Measurements from ENCODE around the gene RBFOX2.

RBFOX2 gene

DNA sequence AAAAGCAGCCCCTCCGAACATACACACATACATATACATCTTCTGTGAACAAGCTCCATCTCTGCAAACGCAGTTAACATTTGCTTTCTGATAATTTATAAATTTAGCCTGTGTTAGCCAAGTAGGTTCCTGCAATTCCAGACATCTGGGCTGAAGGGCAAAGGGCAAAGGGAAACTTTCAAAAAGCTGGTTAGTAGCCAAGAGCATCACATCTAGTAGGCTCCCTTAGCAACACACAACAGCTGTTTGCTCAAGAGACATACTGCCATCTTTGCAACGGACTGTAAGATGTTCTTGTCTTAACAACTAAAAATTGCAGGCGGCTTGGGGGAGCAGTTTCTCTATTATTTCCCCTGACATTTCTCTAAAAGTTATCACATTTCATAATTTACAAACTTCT is 134.9 kb downstream of the RBFOX2 start:
- DNase-seq = no peak

DNA sequence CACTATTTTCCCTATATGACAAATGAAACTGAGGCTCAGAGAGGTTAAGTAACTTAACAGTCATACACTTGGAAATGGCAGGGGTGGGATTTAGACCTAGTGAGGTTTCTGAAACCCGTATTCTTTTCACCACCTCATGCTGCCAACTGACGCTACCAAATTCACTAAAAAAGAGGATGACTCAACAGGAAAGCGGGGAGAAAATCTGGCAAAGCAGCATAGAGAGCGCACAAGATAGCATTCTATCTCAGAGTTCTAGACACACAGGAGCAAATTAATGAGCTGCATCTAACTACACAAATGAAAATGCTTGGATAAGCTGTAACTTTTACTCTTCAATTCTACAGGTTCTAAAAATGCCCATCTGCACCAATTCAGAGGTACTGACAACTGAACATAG is 136.4 kb downstream of the RBFOX2 start:
- no peak for DNase-seq

DNA sequence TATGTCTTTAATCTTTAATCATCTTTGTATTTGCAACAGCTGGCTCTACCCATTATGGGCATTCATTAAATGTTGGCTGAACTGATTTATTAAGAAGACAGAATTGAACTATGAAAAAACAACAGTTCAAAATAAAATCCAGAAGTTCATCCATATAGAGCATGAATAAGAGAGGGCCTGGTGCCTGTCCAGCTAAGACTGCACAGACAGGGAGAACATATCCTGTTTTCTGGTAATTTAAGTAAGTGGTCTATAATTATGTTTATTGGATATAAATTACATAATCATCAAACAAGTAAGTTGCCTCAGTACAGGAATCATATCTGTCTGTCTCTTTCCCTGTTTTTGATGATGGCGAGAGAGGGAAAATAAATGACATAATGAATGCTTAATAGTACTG is 137.2 kb downstream of the RBFOX2 start:
- no peak for DNase-seq

DNA sequence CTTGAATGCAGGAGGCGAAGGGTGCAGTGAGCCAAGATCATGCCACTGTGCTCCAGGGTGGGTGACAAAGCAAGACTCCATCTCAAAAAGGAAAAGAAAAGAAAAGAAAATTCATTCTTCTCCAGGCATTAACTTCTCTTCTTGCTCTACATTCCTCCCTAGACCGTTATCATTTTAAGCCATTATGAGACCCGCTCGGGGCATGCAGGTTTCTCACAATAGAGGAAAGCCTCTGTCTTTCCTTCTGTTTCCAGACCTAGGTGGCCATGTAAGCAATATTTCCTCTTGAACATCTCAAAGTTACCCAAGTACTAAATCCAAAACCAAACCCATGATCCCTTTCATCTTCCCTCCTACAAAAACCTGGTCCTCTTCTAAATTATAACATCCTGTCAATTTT is 139.6 kb downstream of the RBFOX2 start:
- DNase-seq = no peak

DNA sequence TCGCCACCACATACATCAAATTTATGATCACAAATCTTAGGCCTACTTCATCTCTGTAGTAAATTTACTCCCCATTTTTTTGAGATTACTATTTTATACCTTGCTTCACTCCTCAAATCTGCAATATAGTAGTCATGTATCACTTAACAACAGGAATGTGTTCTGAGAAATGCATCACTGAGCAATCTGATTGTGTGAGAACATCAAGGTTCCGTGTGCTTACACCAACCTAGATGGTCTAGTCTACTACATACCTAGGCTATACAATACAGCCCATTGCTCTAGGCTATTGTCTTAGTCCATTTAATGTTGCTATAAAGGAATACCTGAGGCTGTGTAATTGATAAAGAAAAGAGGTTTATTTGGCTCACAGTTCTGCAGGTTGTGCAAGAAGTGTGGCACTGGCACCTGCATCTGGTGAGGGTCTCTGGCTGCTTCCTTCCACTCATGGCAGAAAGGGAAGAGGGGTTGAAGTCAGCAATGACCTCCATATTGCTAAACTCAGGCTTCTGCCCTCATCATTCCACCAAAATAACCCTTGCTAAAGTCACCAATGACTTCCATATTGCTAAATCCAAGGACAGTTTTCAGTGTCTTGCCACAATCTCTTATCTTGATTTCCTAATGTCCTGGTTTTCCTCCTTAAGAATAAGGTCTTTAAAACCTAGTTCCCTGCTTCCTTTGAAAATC is 140.3 kb downstream of the RBFOX2 start:
- DNase-seq = no peak

DNA sequence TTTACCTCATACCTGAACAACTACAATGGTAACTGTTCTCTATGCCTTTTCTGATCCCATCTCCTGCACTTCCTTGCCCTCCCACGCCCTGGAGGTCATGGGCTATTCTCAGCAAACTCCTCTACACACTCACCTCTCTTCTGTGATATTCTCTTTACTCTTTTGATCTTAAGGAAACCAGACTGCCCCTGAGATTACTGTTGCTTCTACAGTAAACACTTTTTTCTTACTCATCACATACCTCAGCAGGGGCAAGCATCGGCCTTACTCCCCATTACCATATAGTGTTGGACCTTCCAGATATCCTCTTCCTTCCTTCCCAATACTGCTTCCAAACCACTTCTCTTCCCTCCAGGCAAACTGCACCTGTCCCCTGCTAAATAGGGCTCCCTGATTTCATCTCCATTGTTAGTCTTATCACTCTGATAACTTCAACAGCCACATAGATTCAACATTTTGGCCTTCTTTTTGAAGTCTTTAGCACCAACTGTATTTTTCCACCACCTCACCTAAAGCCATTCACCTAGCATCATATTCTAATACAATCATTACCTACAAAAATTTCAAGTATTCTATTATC is 141.2 kb downstream of the RBFOX2 start:
- no peak for DNase-seq

DNA sequence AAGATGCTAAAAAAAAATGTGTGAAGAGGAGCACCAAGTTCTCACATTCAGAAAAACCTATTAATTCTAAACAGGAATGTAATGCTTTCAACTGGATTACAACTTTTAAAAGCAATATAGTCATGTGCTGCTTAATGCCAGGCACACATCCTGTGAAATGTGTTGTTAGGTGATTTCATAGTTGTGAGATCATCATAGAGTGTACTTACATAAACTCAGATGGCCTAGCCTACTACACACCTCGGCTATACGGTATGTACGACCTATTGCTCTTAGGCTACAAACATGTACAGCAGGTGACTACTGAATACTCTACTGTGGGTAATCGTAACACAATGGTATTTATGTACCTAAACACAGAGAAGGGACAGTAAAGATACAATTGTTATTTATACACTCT is 142.3 kb downstream of the RBFOX2 start:
- DNase-seq = no peak

DNA sequence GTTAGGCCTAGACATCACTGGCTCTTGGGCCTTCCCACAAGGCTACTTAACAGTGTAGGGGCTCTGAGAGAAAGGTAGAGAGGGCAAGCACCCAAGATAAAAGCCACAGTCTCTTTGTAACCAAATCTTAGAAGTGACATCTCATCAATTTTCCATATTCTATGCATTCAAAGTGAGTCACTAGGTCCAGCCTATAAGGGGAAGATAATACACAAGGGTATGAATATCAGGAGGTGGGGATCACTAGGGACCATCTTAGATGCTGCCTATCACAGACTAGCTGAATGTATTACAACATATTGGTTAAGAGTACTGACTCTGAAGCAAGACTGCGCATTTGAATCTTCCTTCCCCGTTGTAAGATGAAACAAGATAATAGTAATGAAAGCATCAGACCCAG is 144.1 kb downstream of the RBFOX2 start:
- no peak for DNase-seq

DNA sequence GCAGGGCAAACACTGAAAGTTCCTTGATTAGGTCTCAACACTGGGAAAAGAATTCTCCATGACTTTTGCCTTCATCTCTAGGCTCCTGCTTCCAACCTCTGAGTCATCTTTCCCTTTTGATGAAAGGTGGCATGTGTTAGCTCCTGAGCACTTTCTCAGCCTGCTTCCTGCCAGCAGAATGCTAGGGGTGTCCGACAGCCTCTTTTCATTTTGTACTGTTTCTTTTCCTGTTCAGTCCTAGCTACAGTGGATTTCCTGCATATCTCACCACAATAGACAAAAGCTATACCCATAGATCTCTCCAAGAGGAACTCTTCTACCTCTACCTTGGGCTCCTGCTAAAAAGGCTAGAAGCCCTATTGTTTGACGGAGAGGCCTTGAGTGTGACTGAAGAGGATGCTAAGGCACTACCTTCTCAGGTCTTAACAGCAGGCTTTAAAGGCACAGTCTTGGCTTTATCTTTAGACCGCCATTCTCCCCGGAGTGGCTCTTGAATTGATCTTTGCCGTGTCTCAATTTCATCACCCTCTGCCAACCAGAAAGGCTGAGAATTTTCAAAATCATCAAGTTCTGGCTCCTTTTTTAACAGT is 145.5 kb downstream of the RBFOX2 start:
- no peak for DNase-seq

DNA sequence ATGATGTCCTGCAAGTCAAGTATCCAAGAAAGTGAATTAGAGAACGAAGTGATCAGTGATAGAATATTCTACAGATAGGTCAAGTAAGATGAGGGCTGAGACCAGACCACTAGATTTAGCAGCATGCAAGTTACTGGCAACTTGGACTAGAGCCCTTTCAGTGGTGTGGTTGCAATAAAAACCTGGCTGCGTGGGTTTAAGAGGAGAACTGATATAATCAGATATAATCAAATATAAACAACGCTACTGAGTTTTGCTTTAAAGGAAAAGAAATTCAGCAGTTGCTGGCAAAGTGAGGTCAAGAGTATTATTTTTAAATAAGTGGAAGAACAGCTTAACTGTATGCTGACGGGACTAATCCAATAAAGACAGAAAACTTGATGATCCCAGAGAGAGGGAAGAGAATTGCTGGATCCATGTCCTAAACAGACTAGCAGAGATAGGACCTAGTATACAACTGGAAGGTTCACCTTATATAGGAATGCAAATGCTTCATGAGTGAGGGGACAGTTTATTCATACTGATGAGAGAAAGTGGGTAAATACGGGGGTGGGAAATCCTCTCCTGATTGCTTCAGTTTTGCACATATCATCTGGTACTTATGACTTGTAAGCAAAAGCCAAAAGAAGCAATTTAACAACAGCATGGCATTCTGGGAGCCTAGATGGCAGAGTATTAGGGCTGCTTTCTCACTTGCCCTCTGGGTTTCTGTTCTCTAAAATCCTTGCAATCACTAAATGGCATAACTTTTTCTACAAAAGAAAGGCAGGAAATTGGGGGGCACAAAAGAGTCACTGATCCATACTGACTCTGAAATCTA is 146.2 kb downstream of the RBFOX2 start:
- no peak for DNase-seq

DNA sequence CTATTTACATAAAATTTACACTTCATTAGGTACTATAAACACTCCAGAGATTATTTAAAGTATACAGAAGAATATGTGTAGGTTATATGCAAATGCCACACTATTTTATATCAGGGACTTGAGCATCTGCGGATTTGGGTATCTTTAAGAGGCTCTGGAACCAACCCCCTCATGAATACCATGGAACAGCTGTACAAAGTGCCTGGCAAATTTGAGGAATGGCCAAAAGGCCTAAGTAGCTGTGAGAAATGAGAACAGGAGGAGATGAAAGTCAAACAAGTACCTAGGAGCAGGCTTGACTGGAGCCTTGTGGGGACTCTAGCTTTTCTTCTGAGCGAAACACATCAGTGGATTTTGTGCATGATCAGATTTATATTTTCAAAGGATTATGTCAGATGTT is 149.3 kb downstream of the RBFOX2 start:
- DNase-seq = no peak

DNA sequence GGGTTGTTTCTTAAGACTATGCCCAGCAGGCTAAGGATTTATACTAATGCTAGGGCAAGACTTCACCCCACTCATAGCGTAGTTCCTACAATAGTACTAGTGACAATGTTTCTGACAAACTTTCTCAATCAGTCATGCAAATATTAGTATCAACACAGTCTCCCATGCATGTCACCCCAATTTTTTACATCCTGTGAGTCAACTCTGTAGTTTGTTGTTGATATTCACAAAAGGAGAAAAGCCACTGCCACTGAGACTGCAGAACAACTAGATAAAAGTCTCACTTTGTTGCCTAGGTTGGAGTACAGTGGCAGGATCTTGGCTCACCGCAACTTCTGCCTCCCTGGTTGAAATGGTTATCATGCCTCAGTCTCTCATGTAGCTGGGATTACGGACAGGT is 155.2 kb downstream of the RBFOX2 start:
- DNase-seq = no peak

DNA sequence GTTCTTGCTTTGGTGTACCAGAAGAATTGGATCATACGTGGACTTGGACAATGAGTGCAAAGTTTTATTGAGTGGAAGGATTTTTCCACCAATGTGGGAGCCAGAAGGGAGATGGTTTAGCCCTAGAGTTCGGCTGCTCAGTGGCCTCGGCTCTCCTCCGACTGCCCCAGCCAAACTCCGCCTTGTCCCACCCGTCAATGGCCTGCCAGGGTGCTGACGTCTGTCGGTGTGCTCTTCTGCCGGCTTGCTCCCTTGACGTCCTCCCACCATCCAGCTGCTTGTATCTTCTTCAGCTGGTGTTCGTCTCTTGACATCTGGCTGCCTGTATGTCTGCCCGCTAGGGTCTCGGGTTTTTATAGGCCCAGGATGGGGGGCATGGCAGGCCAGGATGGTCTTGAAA is 156.2 kb downstream of the RBFOX2 start:
- DNase-seq = no peak

DNA sequence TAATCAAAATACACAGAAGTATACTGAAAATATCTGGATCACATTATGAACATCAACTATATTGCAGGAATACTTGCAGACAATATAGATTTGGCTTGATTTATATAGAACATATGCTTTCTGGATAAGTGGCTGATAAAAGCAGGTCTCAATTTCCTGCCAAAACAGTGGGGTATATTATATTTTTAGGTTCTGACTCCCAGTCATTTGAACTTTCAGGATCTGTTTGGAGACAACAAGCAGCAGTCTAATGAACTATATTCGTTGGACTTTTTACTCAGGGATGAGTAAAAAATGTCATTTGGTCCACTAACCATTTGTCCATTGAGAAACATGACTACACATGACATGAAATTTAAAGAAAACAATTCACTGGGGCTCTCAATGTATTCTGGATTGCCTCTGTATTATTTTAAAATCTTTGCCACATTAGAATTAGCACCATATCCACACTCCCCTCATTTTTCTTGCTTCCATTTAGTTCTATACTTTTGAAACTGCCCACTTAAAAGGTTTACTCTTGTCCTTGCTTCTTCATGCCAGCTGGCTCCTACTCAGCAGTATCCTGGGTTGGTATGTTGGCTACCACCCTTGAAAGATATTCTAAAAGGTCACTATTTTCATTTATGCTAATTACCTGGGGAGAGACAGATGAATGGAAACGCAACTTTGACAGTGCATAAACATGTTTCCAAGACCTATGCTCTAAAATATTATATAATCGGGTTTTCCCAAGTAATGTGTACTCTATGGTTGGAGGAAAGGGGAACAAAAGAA is 157.9 kb downstream of the RBFOX2 start:
- DNase-seq = no peak

DNA sequence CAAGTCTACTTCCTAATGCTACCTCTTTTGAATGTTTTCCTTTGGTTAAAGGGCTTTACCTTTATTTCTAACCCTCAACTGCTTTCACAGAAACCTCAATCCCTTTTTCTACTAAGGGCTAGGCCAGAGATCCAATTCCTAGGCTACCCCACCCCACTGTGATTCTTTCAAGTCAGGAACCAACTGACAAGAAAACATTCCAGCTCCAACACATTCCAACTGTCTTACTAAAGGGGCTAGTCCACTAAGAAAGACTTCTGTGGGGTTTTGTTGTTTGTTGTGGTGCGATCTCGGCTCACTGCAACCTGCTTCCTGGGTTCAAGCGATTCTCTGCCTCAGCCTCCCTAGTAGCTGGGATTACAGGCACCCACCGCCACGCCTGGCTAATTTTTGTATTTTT is 159.7 kb downstream of the RBFOX2 start:
- DNase-seq = no peak

DNA sequence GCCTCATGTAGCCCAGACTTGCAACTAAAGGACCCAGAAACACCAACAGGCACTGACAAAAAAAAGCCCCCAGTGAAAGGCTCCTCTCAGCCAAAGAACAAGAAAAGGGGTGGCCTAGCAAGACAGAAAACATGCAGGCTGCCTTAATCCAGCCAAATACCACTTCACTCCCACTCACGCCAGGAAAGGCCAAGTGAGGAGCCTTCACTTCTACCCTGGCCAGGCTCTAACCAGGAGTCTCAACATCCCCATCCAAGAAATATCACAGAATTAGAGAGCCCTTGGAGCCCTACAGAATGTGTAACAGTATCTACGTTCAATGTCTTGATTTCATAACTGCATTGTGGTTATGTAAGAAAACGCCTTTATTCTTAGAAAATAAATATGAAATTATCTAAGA is 162.0 kb downstream of the RBFOX2 start:
- no peak for DNase-seq

DNA sequence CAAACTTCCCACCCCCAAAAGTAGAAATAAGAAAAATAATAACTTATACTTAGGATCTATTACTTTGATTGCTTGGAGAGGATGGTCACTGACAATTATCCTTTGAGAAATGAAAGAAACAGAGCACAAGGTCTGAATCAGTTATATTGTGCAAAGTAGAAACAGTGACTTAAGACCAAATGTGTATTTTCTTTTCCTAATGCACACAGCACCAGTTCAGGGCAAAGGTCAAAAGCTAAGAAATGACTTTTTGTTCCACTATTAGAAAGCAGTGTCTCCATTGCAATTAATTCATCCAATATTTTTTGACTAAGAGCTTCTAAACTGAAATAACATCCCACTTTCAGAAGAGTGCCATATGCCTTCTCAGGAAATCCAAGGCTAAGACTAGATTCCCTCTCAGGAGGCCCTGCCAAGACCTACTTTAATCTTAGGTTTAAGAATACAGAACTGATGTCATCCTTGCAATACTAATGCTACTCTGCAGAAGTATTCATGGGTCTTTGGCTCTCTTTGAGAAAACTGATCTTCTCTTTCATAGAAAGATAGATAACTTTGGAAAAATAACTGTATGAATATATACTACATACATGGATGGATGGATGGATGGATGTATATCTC is 164.0 kb downstream of the RBFOX2 start:
- DNase-seq = no peak

DNA sequence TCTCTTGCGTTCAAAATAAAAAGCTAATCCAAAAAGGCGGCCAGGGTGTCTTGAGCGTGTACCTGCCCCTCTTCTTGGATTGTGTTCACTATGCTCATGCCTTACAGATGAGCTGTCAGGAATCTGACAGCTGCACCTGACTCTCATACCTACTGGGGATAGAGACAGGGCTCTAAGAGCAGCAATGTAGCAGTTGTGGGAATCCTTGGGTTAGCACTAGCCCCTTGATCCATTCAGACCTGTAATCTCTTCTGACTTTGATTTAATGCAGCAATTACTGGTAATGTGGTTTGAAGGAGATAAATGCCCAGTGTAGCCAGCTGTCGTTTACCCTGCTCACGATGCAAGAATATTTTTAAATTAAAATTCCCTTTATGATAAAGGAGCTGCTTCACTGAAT is 165.2 kb downstream of the RBFOX2 start:
- DNase-seq = no peak

DNA sequence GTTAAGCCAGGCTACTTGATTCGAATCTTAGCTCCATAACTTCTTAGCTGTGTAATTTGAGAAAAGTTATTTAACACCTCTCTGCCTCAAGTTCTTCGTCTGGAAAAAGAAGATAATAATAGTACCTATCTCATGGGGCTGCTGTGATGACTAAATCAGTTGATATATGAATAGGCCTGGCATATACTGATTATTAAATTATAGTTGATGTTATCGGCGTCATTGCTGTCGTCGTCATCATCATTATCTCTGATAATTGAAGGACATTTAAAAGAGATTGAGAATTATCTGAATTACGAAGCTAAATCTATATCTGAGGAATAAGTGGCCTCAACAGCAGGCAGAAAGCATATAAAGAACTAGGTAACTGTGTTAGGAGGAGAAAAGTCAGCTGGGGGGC is 165.9 kb downstream of the RBFOX2 start:
- no peak for DNase-seq

DNA sequence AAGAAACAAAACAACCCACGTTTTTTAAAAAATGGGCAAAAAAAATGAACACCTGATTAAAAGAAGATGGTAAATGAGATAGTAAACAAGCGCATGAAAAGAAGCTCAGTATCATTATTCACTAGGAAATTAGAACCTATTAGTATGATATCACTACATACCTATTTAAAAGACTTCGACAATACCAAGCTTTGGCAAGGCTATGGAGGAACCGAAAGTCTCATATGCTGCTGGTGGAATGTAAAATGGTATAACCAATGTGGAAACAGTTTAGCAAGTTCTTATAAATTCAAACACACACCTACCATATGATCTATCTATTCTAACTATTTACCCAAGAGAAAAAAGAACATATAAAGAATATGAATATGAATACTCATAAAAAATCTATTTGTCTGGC is 167.2 kb downstream of the RBFOX2 start:
- no peak for DNase-seq

DNA sequence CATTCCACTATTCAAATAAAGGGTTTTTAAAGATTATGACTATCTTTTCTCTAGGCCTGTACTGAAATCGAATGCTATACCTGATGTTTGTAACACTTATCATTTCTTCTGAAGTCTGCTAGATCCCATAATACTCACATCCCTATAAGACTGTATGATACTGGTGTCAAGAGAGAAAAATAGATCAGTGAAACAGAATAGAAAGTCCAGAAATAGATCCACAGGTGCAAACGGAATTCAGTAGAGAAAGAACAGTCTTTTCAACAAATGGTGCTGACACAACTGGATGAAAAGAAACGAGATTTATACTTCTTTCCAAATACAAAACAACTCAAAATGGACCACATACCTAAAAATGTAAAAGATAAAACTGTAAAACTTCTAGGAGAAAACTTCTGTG is 167.8 kb downstream of the RBFOX2 start:
- no peak for DNase-seq

DNA sequence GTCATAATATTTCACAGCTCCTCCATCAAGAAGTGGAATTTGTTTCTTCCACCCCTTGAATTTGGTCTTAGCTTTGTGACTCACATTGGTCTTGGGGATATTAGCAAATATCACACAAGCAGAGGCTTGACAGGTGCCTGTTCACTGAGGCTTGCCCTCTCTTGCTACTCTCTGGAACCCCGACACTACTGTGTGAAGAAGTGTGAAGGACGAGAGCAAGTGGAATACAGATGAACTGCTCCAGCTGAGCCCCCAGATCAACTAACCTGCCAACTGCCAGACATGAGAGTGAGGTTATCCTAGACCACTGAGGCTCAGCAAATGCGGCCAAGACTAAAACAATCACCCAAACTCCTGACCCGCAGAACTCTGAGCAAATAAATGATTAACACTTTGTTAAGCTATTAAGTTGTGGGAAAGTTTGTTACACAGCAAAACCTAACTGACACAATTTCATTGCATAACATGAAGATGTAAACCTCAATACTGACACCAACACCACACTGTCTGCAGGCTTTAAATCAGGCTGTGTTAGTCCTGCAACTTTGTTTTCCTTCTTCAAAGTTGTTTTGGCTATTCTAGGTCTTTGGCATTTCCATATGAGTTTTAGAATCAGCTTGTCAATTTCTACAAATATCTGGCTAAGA is 168.4 kb downstream of the RBFOX2 start:
- no peak for DNase-seq
